Upper lobe of left lung (tissue), 4 donors: ENCODE results near the gene ESPNL.

ENCODE experiments used
- CTCF ChIP-seq, 6 experiments: fragments of 450-650 bp in 4 of 6; fragments of 200-600 bp in 2 of 6; sonication (generic) in 2 of 6; IDR thresholded peaks; one replicate each; pipeline ENCODE4 v1.5.1; 2016 to 2019; ENCODE audit warnings: antibody characterized with exemption in 6 of 6
- EP300 ChIP-seq, 4 donors: sonication (generic); formaldehyde crosslinking; IDR thresholded peaks; one replicate each; pipeline ENCODE4 v1.5.1; 2017; ENCODE audit warnings: antibody characterized with exemption in 4 of 4, control low read depth in 2 of 4
- POLR2A ChIP-seq, 4 donors: fragments of 450-650 bp; IDR thresholded peaks; one replicate each; pipeline ENCODE4 v1.5.1; 2016 to 2017; ENCODE audit warnings: antibody characterized with exemption in 4 of 4, mild to moderate bottlenecking in 2 of 4
- POLR2AphosphoS5 ChIP-seq, 2 donors: sonication (generic); formaldehyde crosslinking; IDR thresholded peaks; one replicate each; pipeline ENCODE4 v1.5.1; 2017; ENCODE audit warnings: antibody characterized with exemption in 2 of 2

- TF ChIP-seq CTCF (IDR thresholded peaks at IDR 0.05) (no peak), POLR2A (IDR thresholded peaks at IDR 0.05) (no peak), POLR2AphosphoS5 (IDR thresholded peaks at IDR 0.05) (no peak), EP300 (IDR thresholded peaks at IDR 0.05) (no peak)
These were observed 43.3 kb downstream of the ESPNL start for GRCh38 chr2:238143239-238143951.
